Upper lobe of left lung (tissue), 6 donors: ENCODE data around the gene ALDH16A1. TPM values are rescaled to one million over a fixed set of nuclear protein-coding genes. Genes with fewer than 3 reads are reported as not detected.

Experiments
- ATAC-seq, 2 donors: fragments of 200-7000 bp; cut with Tn5 transposase; one replicate each; pipeline ENCODE4 v1.9.1; 2022; ENCODE audit warnings: mild to moderate bottlenecking in 2 of 2, moderate library complexity in 2 of 2; ENCODE audit not compliant: low FRiP score in 2 of 2
- DNase-seq, 2 donors: peaks; one replicate each; pipeline ENCODE4 v3.0.0-alpha.2; 2019 to 2020
- H3K27ac ChIP-seq, 4 donors: fragments of 200-600 bp; sonication (generic); one replicate each; pipeline ENCODE4 v1.5.1; 2016 to 2019
- H3K27me3 ChIP-seq, 4 donors: fragments of 200-600 bp; sonication (generic); one replicate each; pipeline ENCODE4 v1.5.1; 2017 to 2019
- H3K36me3 ChIP-seq, 4 donors: fragments of 200-600 bp; sonication (generic); one replicate each; pipeline ENCODE4 v1.5.1; 2016 to 2019
- H3K4me1 ChIP-seq, 4 donors: fragments of 200-600 bp; sonication (generic); one replicate each; pipeline ENCODE4 v1.5.1; 2018 to 2019
- H3K4me3 ChIP-seq, 4 donors: fragments of 200-600 bp; sonication (generic); one replicate each; pipeline ENCODE4 v1.5.1; 2017 to 2019; ENCODE audit warnings: mild to moderate bottlenecking in 2 of 4, moderate library complexity in 1 of 4
- H3K9me3 ChIP-seq, 4 donors: fragments of 200-600 bp; sonication (generic); one replicate each; pipeline ENCODE4 v1.5.1; 2018 to 2019
- CTCF ChIP-seq, 6 experiments: fragments of 450-650 bp in 4 of 6; fragments of 200-600 bp in 2 of 6; sonication (generic) in 2 of 6; IDR thresholded peaks; one replicate each; pipeline ENCODE4 v1.5.1; 2016 to 2019; ENCODE audit warnings: antibody characterized with exemption in 6 of 6
- EP300 ChIP-seq, 4 donors: sonication (generic); formaldehyde crosslinking; IDR thresholded peaks; one replicate each; pipeline ENCODE4 v1.5.1; 2017; ENCODE audit warnings: antibody characterized with exemption in 4 of 4, control low read depth in 2 of 4
- POLR2A ChIP-seq, 4 donors: fragments of 450-650 bp; IDR thresholded peaks; one replicate each; pipeline ENCODE4 v1.5.1; 2016 to 2017; ENCODE audit warnings: antibody characterized with exemption in 4 of 4, mild to moderate bottlenecking in 2 of 4
- POLR2AphosphoS5 ChIP-seq, 2 donors: sonication (generic); formaldehyde crosslinking; IDR thresholded peaks; one replicate each; pipeline ENCODE4 v1.5.1; 2017; ENCODE audit warnings: antibody characterized with exemption in 2 of 2
- WGBS, 2 donors: methylation state at CpG; one replicate each; pipeline ENCODE4 v1.1.5; 2017 to 2018; 5-methylcytosine and 5-hydroxymethylcytosine counted together
- total RNA-seq, 6 donors: library from RNA; depleted of rRNA in 4 of 6; stranded (reverse); fragments of >200 nt in 4 of 6; gene quantifications; one replicate each; pipeline versions ENCODE4 v1.1.0 to v1.2.1, GENCODE V29; 2016 to 2021
- donor health status: DM: no; HTN: no; CAD: no; lungs with moderate emphysema.
- donor health status: DM: no; HTN: yes; CAD: no; lungs with severe emphysema.

Gene ALDH16A1
- 100 to 1,000 TPM in 1 of 6 donors, 10 to 100 TPM in 5; 26.3 to 111 (median 48.2) TPM for total RNA-seq

GRCh38 chr19:49453013-49453756 is at the start of gene ALDH16A1:
TSS of gene ALDH16A1 (plus strand) at chr19:49453225. CDS start at chr19:49453332, 107 bp downstream.
- Histone ChIP-seq H3K4me1 (peaks cover 10 to 48% (median 27%) of the 10 kb centered on the region in 4 donors), H3K27ac (peak within 1 kb of the TSS; percentile 95 to 99 (median 96)), H3K36me3 (peaks cover 0 to 18% (median 6%) of the 10 kb centered on the region in 4 donors), H3K9me3 (no peaks in the 10 kb centered on the region), H3K27me3 (no peaks in the 10 kb centered on the region), H3K4me3 (peak within 1 kb of the TSS; percentile 50 to 87 (median 78))
- ATAC-seq (peak; percentile 96 to 97), DNase-seq (peak; percentile 98 to 99)
- 0% methylated on average over 19 to 41 of the region's 66 CpGs for WGBS, 2 donors
- TF ChIP-seq EP300 (IDR thresholded peaks at IDR 0.05) (no peak), POLR2AphosphoS5 (IDR thresholded peaks at IDR 0.05) (peak; percentile 93 to 95), POLR2A (IDR thresholded peaks at IDR 0.05) (peak; percentile 24 to 89 (median 88)), CTCF (IDR thresholded peaks at IDR 0.05) (peak in 3 of 6 experiments; percentile 12 to 16 (median 12))

DNA sequence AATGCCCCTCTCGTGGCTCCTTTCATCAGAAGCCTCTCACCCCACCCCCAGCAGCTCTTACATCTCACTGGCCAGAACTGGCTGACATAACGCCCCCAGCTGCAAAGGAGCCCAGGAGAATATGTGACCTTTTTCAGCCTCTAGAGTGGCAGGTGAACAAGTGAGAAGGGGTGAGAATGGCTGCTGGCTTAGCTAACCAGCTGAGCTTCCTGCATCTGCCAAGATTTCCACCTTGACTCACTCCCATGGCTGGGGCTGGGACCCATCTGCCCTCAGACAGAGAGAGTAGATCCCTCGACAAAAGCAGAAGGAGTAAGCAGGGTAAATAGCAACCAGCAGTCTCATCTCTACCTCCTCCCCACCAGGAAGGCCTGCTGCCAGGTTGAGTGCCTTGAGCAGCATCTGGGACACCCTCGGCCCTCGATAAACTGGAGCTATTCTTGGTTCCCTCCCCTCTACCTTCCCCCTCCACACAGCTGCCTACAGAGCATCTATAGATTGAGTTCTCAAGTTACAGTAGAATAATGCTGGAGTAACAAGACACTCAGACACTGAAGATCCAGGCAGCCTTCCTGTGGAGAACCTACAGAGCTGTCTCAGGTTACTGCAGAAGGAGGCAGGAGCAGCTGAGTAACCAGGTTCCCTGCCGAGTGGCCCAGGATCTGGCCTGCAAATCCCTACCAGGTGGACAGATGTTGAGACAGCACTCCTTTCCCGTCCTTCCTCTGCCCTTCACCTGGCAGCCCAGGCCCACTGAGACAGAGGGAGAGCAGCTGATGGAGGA is 49.4 kb upstream of the ALDH16A1 start:
- H3K27me3 ChIP-seq, result no peaks in the 10 kb centered on the region
- WGBS, 2 donors, result 56 to 58% methylated on average over 6 to 7 of the region's 7 CpGs
- no peak overlapping the region for H3K27ac ChIP-seq
- H3K9me3 ChIP-seq, result no peaks in the 10 kb centered on the region
- no peaks in the 10 kb centered on the region for H3K4me1 ChIP-seq
- H3K36me3 ChIP-seq, result no peaks in the 10 kb centered on the region
- no peak overlapping the region for H3K4me3 ChIP-seq
- DNase-seq (no peak), ATAC-seq (no peak)
- TF ChIP-seq POLR2A (IDR thresholded peaks at IDR 0.05) (no peak), EP300 (IDR thresholded peaks at IDR 0.05) (no peak), CTCF (IDR thresholded peaks at IDR 0.05) (no peak), POLR2AphosphoS5 (IDR thresholded peaks at IDR 0.05) (no peak)

DNA sequence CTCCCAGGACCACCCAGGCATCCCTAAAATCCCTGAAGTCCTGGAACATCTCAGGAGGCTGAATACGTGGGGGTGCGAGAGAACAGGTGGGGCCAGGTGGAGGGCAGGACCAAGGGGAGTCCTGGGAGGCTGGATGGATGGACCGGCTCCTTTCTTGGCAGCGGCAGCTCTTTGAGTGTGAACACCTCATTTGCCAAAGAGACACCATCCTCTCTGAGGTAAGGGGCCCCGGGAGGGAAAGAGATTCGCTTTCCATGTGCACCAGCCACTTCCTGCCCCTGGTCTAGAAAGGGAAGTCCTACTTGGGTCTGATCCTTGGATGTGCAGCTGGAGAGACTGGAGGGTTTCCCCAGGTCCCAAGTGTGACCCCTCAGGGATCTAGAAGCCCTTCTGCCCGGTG is 45.9 kb upstream of the ALDH16A1 start:
- peaks cover 0 to 6% (median 2%) of the 10 kb centered on the region in 4 donors for H3K4me1 ChIP-seq
- H3K27me3 ChIP-seq, result no peaks in the 10 kb centered on the region
- H3K36me3 ChIP-seq, result no peaks in the 10 kb centered on the region
- ATAC-seq (no peak), DNase-seq (no peak)
- no peaks in the 10 kb centered on the region for H3K9me3 ChIP-seq
- TF ChIP-seq CTCF (IDR thresholded peaks at IDR 0.05), result no peak
- no peak for TF ChIP-seq EP300 (IDR thresholded peaks at IDR 0.05)
- TF ChIP-seq POLR2A (IDR thresholded peaks at IDR 0.05), result no peak
- H3K27ac ChIP-seq, result no peak overlapping the region
- H3K4me3 ChIP-seq, result no peak overlapping the region
- WGBS, 2 donors, result 65 to 71% methylated on average over 6 to 7 of the region's 7 CpGs

DNA sequence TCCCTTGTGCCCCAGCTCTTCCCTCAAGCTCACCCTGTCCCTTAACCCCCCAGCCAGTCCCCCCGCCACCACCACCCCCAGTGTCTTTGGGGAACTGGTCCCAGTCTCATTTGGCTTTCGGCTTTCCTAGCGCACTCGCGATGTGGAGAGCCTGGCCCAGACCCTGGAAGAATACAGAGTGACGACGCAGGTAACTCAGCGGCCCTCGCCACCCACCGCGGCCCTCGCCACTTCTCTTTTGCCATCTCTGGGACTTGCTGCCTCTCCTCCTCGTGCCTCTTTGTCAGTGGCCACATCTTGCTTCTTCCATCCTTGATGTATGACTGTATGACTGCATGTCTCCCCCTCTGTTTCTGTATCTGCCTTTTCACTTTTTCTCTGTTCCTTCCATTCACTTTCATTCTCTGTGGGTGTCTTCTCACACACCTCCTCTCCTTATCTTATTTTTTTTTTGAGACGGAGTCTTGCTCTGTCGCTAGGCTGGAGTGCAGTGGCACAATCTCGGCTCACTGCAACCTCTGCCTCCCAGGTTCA is 45.5 kb upstream of the ALDH16A1 start:
- Histone ChIP-seq H3K4me1 (peaks cover 0 to 6% (median 2%) of the 10 kb centered on the region in 4 donors), H3K36me3 (no peaks in the 10 kb centered on the region), H3K9me3 (no peaks in the 10 kb centered on the region), H3K4me3 (no peak overlapping the region), H3K27me3 (no peaks in the 10 kb centered on the region), H3K27ac (no peak overlapping the region)
- no peak for DNase-seq
- ATAC-seq, result no peak
- 84 to 89% methylated on average over 16 of the region's 16 CpGs for WGBS, 2 donors
- TF ChIP-seq EP300 (IDR thresholded peaks at IDR 0.05) (no peak), CTCF (IDR thresholded peaks at IDR 0.05) (no peak), POLR2AphosphoS5 (IDR thresholded peaks at IDR 0.05) (no peak), POLR2A (IDR thresholded peaks at IDR 0.05) (no peak)
